Measurements from ENCODE around the gene ITPRID2.

The ITPRID2 gene

GRCh38 chr2:181887045-181887444, 4.5 kb upstream of the ITPRID2 start:
- no CpG with 5 or more reads among the region's 2 CpGs for WGBS (ENCODE audit: extremely low coverage, insufficient coverage, insufficient read length)
- Histone ChIP-seq H3K27ac (ENCODE audit: low read depth, low read length) (no peak overlapping the region), H3K4me2 (ENCODE audit: low read length) (no peak overlapping the region), H2BK120ac (ENCODE audit: insufficient read depth, low read length, poor library complexity) (no peak overlapping the region), H3K9me3 (ENCODE audit: insufficient read depth, low read depth, low read length) (no peaks in the 10 kb centered on the region), H3K79me2 (ENCODE audit: control insufficient read depth, insufficient read depth, low read length, poor library complexity) (peaks cover 4% of the 10 kb centered on the region), H3K79me1 (ENCODE audit: low read length) (peaks cover 5% of the 10 kb centered on the region), H3K4me1 (ENCODE audit: control insufficient read depth in 1 of 2, insufficient read depth in 2 of 2, low read length in 2 of 2) (no peaks in the 10 kb centered on the region), H2BK5ac (ENCODE audit: low read depth, low read length, poor library complexity) (no peak overlapping the region), H4K8ac (ENCODE audit: low read depth, low read length) (no peak overlapping the region), H3K36me3 (ENCODE audit: control insufficient read depth in 1 of 2, insufficient read depth in 2 of 2, low read length in 2 of 2) (no peaks in the 10 kb centered on the region), H3K9ac (ENCODE audit: low read length) (no peak overlapping the region), H2BK12ac (ENCODE audit: low read length) (no peak overlapping the region), H2AFZ (ENCODE audit: insufficient read depth, low read length, poor library complexity) (no peak overlapping the region), H3K23ac (ENCODE audit: low read length) (no peak overlapping the region), H3K18ac (ENCODE audit: low read length) (no peak overlapping the region), H3K14ac (ENCODE audit: low read length) (no peak overlapping the region), H3K4ac (ENCODE audit: low read depth, low read length) (no peak overlapping the region), H2AK5ac (ENCODE audit: low read length) (no peak overlapping the region), H3K4me3 (ENCODE audit: low read depth, low read length) (no peak overlapping the region), H4K91ac (ENCODE audit: low read depth, low read length) (no peak overlapping the region), H4K12ac (ENCODE audit: low read depth, low read length) (no peak overlapping the region), H3K27me3 (ENCODE audit: insufficient read depth, low read length) (no peaks in the 10 kb centered on the region)
- no peak for DNase-seq

GRCh38 chr2:181889776-181890175, 1.8 kb upstream of the ITPRID2 start:
- Histone ChIP-seq H3K4me1 (ENCODE audit: control insufficient read depth in 1 of 2, insufficient read depth in 2 of 2, low read length in 2 of 2) (no peaks in the 10 kb centered on the region), H3K4me3 (ENCODE audit: low read depth, low read length) (no peak overlapping the region), H3K36me3 (ENCODE audit: control insufficient read depth in 1 of 2, insufficient read depth in 2 of 2, low read length in 2 of 2) (no peaks in the 10 kb centered on the region), H3K23ac (ENCODE audit: low read length) (no peak overlapping the region), H3K9me3 (ENCODE audit: insufficient read depth, low read depth, low read length) (no peaks in the 10 kb centered on the region), H4K91ac (ENCODE audit: low read depth, low read length) (no peak overlapping the region), H3K27ac (ENCODE audit: low read depth, low read length) (no peak overlapping the region), H4K8ac (ENCODE audit: low read depth, low read length) (no peak overlapping the region), H4K12ac (ENCODE audit: low read depth, low read length) (no peak overlapping the region), H3K79me1 (ENCODE audit: low read length) (peaks cover 12% of the 10 kb centered on the region), H2BK5ac (ENCODE audit: low read depth, low read length, poor library complexity) (no peak overlapping the region), H2BK120ac (ENCODE audit: insufficient read depth, low read length, poor library complexity) (no peak overlapping the region), H3K4me2 (ENCODE audit: low read length) (no peak overlapping the region), H3K27me3 (ENCODE audit: insufficient read depth, low read length) (no peaks in the 10 kb centered on the region), H2AFZ (ENCODE audit: insufficient read depth, low read length, poor library complexity) (no peak overlapping the region), H3K79me2 (ENCODE audit: control insufficient read depth, insufficient read depth, low read length, poor library complexity) (peaks cover 10% of the 10 kb centered on the region), H2BK12ac (ENCODE audit: low read length) (no peak overlapping the region), H3K9ac (ENCODE audit: low read length) (no peak overlapping the region), H3K14ac (ENCODE audit: low read length) (no peak overlapping the region), H3K18ac (ENCODE audit: low read length) (no peak overlapping the region), H3K4ac (ENCODE audit: low read depth, low read length) (no peak overlapping the region), H2AK5ac (ENCODE audit: low read length) (no peak overlapping the region)
- no peak for DNase-seq

GRCh38 chr2:181890271-181890670, 1.3 kb upstream of the ITPRID2 start:
- H3K4ac ChIP-seq (ENCODE audit: low read depth, low read length), result no peak overlapping the region
- no peak overlapping the region for H3K4me3 ChIP-seq (ENCODE audit: low read depth, low read length)
- H3K79me1 ChIP-seq (ENCODE audit: low read length), result peaks cover 12% of the 10 kb centered on the region
- no peak overlapping the region for H3K27ac ChIP-seq (ENCODE audit: low read depth, low read length)
- H3K9me3 ChIP-seq (ENCODE audit: insufficient read depth, low read depth, low read length), result no peaks in the 10 kb centered on the region
- DNase-seq, result no peak
- no peak overlapping the region for H4K91ac ChIP-seq (ENCODE audit: low read depth, low read length)
- H3K4me2 ChIP-seq (ENCODE audit: low read length), result no peak overlapping the region
- no peak overlapping the region for H3K23ac ChIP-seq (ENCODE audit: low read length)
- no peak overlapping the region for H2BK120ac ChIP-seq (ENCODE audit: insufficient read depth, low read length, poor library complexity)
- no peak overlapping the region for H3K9ac ChIP-seq (ENCODE audit: low read length)
- H3K79me2 ChIP-seq (ENCODE audit: control insufficient read depth, insufficient read depth, low read length, poor library complexity), result peaks cover 10% of the 10 kb centered on the region
- no peak overlapping the region for H4K12ac ChIP-seq (ENCODE audit: low read depth, low read length)
- H2AFZ ChIP-seq (ENCODE audit: insufficient read depth, low read length, poor library complexity), result no peak overlapping the region
- H2BK12ac ChIP-seq (ENCODE audit: low read length), result no peak overlapping the region
- H3K36me3 ChIP-seq (ENCODE audit: control insufficient read depth in 1 of 2, insufficient read depth in 2 of 2, low read length in 2 of 2), result no peaks in the 10 kb centered on the region
- no CpG with 5 or more reads among the region's 2 CpGs for WGBS (ENCODE audit: extremely low coverage, insufficient coverage, insufficient read length)
- no peak overlapping the region for H3K14ac ChIP-seq (ENCODE audit: low read length)
- no peak overlapping the region for H3K18ac ChIP-seq (ENCODE audit: low read length)
- H4K8ac ChIP-seq (ENCODE audit: low read depth, low read length), result no peak overlapping the region
- no peak overlapping the region for H2BK5ac ChIP-seq (ENCODE audit: low read depth, low read length, poor library complexity)
- H3K4me1 ChIP-seq (ENCODE audit: control insufficient read depth in 1 of 2, insufficient read depth in 2 of 2, low read length in 2 of 2), result no peaks in the 10 kb centered on the region
- no peaks in the 10 kb centered on the region for H3K27me3 ChIP-seq (ENCODE audit: insufficient read depth, low read length)
- no peak overlapping the region for H2AK5ac ChIP-seq (ENCODE audit: low read length)

GRCh38 chr2:181891966-181892798, 652 bp downstream of the ITPRID2 start:
- H3K4me2 ChIP-seq (ENCODE audit: low read length), result peak overlapping the region; percentile 51
- peak overlapping the region; percentile 56 for H2AFZ ChIP-seq (ENCODE audit: insufficient read depth, low read length, poor library complexity)
- peak overlapping the region; percentile 92 for H2BK5ac ChIP-seq (ENCODE audit: low read depth, low read length, poor library complexity)
- peak overlapping the region; percentile 74 for H3K14ac ChIP-seq (ENCODE audit: low read length)
- peak overlapping the region; percentile 67 for H2BK120ac ChIP-seq (ENCODE audit: insufficient read depth, low read length, poor library complexity)
- peak overlapping the region; percentile 98 for H3K27ac ChIP-seq (ENCODE audit: low read depth, low read length)
- peaks cover 10% of the 10 kb centered on the region for H3K79me2 ChIP-seq (ENCODE audit: control insufficient read depth, insufficient read depth, low read length, poor library complexity)
- H4K8ac ChIP-seq (ENCODE audit: low read depth, low read length), result peak overlapping the region; percentile 98
- H3K9ac ChIP-seq (ENCODE audit: low read length), result peak overlapping the region; percentile 85
- H3K9me3 ChIP-seq (ENCODE audit: insufficient read depth, low read depth, low read length), result no peaks in the 10 kb centered on the region
- DNase-seq, result peak; percentile 69 to 75
- H3K4me1 ChIP-seq (ENCODE audit: control insufficient read depth in 1 of 2, insufficient read depth in 2 of 2, low read length in 2 of 2), result no peaks in the 10 kb centered on the region
- H3K4me3 ChIP-seq (ENCODE audit: low read depth, low read length), result peak overlapping the region; percentile 87
- no peaks in the 10 kb centered on the region for H3K27me3 ChIP-seq (ENCODE audit: insufficient read depth, low read length)
- H3K23ac ChIP-seq (ENCODE audit: low read length), result peak overlapping the region; percentile 15
- H2AK5ac ChIP-seq (ENCODE audit: low read length), result peak overlapping the region; percentile 98
- no peaks in the 10 kb centered on the region for H3K36me3 ChIP-seq (ENCODE audit: control insufficient read depth in 1 of 2, insufficient read depth in 2 of 2, low read length in 2 of 2)
- peak overlapping the region; percentile 87 for H2BK12ac ChIP-seq (ENCODE audit: low read length)
- H4K12ac ChIP-seq (ENCODE audit: low read depth, low read length), result peak overlapping the region; percentile 85
- H4K91ac ChIP-seq (ENCODE audit: low read depth, low read length), result peak overlapping the region; percentile 88
- peak overlapping the region; percentile 43 for H3K4ac ChIP-seq (ENCODE audit: low read depth, low read length)
- WGBS (ENCODE audit: extremely low coverage, insufficient coverage, insufficient read length), result no CpG with 5 or more reads among the region's 83 CpGs
- peaks cover 12% of the 10 kb centered on the region for H3K79me1 ChIP-seq (ENCODE audit: low read length)
- peak overlapping the region; percentile 99 for H3K18ac ChIP-seq (ENCODE audit: low read length)
